ENCODE data around the gene CALML3.
A peak's percentile ranks its signal among the peaks of the same experiment; 100 is the strongest.

Gene CALML3

DNA sequence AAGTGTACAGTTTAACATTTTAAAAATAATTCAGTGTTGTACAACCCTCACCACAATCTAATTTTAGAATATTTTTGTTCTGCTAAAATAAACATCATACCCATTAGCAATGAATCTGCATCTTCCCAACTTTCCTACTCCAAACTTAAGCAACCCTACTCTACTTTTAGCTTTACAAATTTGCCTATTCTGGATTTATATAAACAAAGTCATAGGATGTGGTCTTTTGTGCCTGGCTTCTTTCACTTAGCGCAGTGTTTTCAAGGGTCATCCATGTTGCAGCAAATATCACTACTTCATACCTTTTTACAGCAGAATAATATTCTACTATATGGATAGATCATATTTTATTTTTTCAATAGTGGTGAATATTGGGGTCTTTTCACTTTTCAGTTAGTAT lies 18.9 kb downstream of the CALML3 start:
- no peak for DNase-seq (ENCODE audit: low spot score)

DNA sequence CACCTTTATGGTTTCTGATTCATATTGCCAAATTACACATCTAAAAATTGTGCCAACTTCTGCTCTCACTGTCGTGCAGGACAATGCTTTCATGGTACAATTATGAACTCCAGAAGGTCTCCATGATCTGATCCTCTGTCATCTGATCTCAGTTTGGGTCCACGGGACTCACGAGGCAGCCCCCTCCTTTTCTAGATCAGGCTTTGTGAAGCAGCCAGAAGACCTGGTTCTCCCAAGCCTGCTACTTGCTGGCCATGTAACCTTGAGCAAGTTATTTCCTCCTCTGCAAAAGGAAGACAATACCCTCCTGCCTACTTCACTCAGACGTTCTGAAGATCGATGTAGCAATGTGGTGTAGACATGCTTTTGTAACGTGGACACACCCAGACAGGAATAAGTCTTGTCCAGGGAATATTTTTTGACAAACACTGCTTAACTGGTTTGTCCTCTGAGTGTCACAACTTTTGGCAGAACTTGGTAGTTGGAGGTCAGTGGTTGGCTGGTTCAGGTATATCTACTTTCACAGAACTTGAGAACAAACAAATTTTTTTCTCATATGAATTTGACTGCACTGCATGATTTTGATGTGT lies 19.6 kb downstream of the CALML3 start:
- DNase-seq (ENCODE audit: low spot score): no peak

DNA sequence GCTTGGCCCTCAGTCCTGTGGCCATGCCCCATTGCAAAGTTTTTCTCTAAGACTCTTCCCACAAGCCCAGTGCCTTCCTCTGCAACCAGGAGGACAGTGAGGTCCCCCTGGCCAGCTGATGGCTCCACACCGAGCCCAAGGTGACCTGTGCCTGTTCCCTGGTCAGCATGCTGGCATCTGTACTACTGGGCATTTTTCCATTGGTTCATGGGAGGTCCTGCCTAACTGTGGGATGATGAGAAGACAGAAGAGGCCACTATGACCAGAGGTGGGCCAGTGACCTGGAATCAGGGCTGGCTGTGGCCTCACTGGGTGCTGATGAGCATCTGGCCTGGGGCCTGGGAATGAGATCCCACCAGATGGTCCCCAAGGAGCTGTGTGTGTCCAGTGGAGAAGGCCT lies 20.2 kb downstream of the CALML3 start:
- no peak for DNase-seq (ENCODE audit: low spot score)

GRCh38 chr10:5545426-5545777 lies 20.6 kb downstream of the CALML3 start:
- DNase-seq (ENCODE audit: low spot score): no peak

GRCh38 chr10:5545778-5546710 lies 21.3 kb downstream of the CALML3 start:
- no peak for DNase-seq (ENCODE audit: low spot score)

GRCh38 chr10:5546891-5547680 lies 22.3 kb downstream of the CALML3 start:
- DNase-seq (ENCODE audit: low spot score): peak; percentile 16

GRCh38 chr10:5547681-5547930 lies 22.8 kb downstream of the CALML3 start:
- DNase-seq (ENCODE audit: low spot score): no peak

DNA sequence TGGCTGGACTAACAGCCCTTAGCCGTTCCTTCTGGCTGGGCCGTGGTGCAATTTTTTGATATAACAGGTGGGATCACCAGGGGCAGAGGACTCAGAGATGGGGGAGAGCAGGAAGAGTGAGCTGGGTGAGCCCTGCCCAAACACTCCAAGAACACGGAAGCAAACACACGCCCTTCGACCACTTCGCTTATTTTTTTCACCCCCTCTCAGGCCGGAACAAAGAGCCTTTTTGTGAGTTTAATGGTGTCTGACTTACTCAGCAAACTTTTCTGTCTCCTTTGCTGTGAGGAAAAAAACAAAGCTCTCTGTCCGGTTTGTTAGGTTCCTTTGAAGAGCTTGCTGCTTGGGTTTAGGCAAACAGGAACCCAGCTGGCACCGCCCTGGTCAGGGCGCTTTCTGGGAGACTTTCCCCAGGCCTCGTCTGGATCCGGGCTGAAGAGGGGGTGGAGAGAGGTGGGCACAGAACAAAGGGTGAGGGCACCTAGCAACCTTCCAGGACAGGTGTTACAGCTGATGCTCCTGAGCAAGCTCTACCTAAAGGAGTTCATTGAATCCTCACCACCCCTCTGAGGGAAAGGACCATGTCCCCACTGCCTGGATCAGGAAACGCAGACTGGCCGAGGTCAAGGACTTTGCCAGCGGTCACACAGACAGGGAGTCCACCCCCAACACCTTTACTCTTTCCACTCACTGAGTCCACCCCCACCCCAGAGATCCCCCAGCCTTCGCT lies 23.3 kb downstream of the CALML3 start:
- DNase-seq (ENCODE audit: low spot score): no peak

DNA sequence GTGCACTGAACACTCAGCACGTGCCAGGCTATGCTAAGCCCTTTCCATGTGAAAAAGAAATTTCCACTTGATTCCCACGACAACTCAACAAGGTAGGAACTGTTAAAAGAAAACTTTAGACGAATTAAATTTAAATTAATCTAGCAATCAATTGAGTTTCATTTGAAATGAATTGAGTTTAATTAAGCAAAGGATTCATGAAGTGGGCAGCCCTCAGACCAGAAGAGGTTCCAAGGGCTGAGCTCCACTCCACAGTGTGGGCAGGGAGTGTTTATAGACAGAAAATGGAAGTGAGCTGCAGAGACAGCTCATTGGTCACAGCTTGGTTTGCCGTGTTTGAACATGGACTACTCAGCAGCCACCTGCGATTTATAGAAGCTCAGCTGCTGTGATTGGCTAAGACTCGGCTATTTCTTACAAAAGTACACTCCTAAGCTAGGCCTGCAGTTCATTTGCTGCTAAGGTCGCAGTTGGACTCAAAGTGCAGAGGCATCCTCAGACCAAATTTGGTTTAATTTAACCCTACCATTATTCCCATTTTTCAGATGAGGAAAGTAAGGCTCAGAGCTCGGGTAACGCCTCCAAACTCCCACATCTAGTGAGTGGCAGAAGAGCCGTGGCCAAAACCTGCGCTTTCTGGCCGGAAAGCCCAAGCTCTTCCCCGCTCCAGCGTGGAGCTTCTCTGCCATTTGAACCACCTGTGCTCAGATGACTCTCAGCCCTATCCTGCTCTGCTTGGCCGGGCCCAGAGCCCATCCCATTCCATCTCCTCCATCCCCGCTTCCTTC lies 24.9 kb downstream of the CALML3 start:
- DNase-seq (ENCODE audit: low spot score): no peak

DNA sequence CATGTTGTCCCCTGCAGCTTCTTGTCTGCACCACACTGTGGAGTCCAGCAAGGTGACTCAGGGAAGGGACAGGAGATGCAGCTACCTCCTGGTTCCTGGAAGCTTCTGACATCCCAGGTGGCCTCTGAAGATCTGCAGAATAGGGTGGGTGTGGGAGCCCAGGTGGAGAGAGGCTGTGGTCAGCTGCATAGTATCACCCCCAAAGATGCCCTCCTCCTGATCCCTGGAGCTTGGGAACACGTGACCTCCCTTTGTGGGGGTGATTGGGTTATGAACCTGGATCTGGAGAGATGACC lies 25.4 kb downstream of the CALML3 start:
- no peak for DNase-seq (ENCODE audit: low spot score)

DNA sequence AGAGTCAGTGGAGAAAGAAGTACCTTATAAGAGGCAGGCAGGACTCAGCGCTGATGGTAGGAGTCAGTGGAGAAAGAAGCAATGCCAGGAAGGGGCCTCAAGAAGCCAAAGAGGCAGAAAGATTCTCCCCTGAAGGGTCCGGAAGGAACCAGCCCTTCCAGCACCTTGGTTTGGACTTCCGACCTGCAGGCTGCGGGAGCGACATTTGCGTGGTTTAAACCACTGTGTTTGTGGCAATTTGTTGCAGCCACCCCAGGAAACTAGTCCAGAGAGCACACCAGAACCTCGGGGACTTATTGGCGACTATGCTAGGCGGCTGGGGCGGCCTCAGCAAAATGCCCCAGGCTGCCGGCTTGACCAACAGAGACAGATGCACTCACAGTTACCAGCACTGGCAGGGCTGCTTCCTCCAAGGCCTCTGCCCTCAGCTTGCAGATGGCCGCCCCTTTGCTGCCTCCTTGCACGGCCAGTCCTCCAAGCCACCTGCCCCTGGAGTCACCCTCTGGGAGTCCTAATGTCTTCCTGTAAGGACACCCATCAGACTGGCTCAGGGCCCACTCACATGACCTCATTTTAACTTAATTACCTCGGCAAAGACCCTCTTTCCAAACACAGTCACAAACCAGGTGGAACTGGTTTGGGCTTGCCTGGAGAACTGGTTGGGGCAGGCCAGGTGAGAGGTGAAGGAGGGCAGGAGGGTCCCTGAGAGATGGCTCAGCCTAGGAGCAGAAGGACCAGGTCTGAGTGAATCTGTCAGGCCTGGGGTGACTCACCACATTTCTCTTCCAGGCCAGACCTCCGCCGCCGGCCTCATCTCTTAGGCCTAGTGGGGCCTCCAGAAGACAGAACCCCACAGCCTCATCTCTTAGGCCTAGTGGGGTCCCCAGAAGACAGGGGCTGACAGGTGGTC lies 26.1 kb downstream of the CALML3 start:
- DNase-seq (ENCODE audit: low spot score): no peak

DNA sequence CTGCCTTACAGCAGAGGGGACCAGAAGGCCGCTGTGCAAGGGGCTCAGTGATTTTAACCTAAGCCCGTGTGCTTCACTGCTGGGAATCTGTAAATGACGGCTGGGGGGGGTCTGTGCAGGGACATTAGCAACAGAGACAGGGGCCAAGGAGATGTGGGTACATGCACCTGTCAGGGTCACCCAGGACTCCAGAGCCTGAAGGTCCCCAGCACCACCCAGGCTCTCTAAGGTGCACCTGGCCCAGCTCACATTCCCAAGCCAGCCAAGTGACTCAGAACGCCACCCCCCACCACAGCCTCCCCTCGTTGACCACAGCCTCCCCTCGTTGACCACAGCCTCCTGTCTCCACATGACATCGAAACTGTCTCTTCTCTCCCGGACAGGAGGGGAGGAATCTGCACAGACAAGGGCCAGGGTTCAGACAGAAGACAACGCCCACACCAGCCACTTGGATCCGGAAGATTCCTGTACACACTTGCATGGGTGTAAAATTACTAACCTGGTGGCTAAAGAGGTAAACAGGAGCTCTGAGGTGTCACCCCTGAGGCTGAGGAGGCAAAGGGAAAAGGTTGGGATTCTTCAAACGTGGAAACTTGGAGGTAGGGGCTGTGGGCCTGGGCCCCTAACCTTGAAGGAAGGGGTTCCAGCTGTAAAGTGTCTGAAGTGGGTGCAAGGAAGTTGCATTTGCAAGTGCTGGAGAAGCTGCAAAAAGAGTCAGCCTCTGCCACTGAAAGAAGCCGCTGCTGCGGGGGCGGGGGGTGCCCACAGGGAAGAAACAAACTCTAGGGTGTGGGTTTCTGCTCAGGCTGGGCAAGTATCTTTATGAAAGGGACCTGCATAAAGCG lies 27.0 kb downstream of the CALML3 start:
- DNase-seq (ENCODE audit: low spot score): no peak

DNA sequence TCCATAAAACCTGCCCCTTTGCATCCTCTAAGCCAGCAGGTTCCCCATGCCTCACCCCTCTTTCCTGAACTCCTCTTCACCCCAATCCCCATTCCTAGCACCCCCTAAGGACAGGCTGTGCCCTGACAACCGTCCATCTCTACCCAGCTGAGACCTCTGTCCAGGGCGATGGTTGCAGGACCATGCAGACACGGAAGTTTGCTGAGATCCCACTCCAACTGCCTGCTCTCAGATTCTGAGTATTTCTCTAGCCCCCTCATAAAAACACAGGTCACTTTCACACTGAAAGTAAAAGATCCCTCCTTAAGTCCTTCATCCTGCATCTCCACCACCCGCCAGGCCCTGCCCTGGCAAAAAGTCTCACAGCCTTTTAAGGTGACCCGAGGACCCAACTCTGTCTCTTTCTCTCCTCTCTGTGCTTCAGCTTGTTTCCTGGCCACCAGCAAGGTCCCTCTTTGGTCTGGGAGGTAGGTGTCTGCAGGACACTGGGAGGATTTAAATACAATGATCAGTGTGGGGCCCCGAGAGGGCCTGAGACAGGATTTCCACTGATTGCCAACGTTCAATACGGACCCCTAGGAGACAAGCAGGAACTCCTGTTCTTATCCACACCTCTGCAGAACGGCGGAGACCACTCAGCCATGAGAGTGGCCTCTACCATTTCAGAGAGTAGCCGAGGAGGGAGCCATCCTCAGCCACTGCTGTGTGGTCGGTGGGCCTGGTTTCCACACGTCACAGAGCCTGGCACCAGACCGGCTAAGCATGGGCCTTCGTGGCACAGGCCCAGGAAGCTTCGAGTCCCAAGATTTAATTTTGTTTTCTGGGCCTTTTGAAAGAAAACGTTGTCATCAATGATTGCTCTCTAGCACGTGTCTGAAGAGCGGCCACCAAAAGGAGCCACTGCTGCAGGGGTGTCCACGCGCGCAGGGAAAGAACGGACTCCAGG lies 27.9 kb downstream of the CALML3 start:
- DNase-seq (ENCODE audit: low spot score): no peak

DNA sequence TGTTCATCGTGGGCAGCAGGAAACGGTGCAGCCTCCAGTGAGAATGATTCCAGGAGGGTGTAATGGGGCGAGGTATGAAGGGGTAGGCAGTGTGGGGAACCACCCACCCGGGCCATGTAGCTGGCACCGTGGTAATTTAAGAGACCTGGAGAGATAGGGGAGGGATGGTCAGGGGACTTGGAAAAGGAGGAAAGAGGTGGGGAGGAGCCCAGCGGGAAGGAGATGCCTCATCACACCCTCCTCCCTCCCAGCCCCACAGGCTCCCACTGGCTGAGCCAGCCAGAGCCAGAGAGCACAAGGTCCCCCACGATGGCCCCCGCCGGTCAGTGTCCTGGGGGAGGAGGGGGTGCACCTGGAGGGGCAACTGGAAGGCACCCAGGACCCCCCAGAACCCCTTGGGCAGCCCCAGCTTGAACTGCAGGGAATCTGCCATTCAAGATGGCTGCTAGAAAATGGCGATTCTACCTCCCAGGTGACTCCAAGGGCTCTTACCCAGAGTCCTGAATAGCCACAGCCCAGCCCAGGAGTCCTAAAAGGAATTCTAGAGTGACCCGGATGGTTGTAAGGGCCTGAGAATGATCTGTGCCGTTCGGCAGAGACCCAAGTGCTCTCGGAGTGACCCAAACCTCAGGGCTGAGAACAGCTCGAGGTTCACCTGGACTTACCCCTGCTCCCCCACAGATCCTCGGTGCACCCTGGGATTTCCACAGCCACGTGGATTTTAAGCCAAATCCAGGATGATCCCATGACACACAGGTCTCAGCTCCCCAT lies 28.8 kb downstream of the CALML3 start:
- no peak for DNase-seq (ENCODE audit: low spot score)

GRCh38 chr10:5555021-5555510 lies 30.3 kb downstream of the CALML3 start:
- no peak for DNase-seq (ENCODE audit: low spot score)

- DNase-seq (ENCODE audit: low spot score): no peak
Measured at GRCh38 chr10:5555881-5556280, 31.1 kb downstream of the CALML3 start.

DNA sequence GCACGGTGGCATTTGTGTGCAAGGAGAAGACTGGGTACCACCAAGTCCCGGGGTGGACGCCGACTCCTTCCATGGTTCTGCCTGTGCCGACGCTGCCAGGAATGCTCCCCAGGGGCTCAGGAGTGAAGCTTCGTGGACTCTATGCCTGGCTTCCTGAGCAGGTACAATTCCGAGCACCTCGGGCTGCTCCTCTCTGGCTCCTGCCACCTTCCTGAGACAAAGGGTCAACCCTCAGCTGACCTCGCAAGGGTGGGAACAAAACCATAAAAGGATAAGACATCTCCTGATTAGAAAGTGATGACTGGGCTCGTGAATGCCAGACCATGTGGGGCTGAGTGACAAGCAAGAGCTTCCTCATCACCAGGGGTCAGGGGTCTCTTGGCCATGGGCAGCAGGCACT lies 31.8 kb downstream of the CALML3 start:
- no peak for DNase-seq (ENCODE audit: low spot score)

Data from RKO (cell line).